Vagina (tissue), 2 donors: ENCODE results near the gene GTSE1.

ENCODE experiments used
- POLR2A ChIP-seq, 2 donors: fragments of 450-650 bp; IDR thresholded peaks; one replicate each; pipeline ENCODE4 v1.6.1; 2017; ENCODE audit warnings: antibody characterized with exemption in 2 of 2, mild to moderate bottlenecking in 2 of 2, moderate library complexity in 2 of 2
- POLR2AphosphoS5 ChIP-seq, 2 donors: sonication (generic); formaldehyde crosslinking; IDR thresholded peaks; one replicate each; pipeline ENCODE4 v1.9.0; 2017; ENCODE audit warnings: antibody characterized with exemption in 2 of 2, mild to moderate bottlenecking in 2 of 2, low read depth in 1 of 2; ENCODE audit not compliant: insufficient read depth in 1 of 2
- TF ChIP-seq, protein P1 (sequence below), 3 experiments: fragments of 450-650 bp in 2 of 3; fragments of 200-600 bp in 1 of 3; sonication (generic) in 1 of 3; IDR thresholded peaks; one replicate each; pipeline ENCODE4 v1.5.1; 2017 to 2019; ENCODE audit warnings: antibody characterized with exemption in 3 of 3, mild to moderate bottlenecking in 2 of 3, moderate library complexity in 2 of 3

DNA sequence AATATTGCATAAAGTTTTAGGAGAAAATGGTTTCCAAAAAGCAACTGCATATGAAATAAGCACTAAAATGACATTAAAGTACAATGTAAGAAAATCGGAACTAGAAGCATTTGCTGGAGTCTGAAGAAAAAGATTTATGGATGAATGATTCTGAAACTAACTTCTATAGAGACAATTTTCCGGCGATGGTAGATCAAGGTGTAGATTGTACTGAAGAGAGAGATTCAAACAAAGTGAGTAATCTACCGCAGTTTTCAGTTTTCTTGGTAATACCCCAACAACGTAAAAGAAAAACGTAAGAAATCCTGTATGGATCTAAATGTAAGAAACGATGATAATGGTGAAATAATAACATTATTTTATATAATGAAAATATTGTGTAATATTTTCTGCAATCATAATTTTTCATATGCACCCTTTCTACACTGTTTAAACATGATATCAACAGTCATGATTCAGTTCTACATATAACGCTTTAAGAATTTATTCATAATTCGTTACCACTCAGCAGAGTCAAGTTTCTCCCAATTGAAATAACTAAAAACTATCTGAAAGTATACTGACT, 44.8 kb upstream of the GTSE1 start:
- TF ChIP-seq, protein P1, sequence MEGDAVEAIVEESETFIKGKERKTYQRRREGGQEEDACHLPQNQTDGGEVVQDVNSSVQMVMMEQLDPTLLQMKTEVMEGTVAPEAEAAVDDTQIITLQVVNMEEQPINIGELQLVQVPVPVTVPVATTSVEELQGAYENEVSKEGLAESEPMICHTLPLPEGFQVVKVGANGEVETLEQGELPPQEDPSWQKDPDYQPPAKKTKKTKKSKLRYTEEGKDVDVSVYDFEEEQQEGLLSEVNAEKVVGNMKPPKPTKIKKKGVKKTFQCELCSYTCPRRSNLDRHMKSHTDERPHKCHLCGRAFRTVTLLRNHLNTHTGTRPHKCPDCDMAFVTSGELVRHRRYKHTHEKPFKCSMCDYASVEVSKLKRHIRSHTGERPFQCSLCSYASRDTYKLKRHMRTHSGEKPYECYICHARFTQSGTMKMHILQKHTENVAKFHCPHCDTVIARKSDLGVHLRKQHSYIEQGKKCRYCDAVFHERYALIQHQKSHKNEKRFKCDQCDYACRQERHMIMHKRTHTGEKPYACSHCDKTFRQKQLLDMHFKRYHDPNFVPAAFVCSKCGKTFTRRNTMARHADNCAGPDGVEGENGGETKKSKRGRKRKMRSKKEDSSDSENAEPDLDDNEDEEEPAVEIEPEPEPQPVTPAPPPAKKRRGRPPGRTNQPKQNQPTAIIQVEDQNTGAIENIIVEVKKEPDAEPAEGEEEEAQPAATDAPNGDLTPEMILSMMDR (IDR thresholded peaks at IDR 0.05), result no peak
- TF ChIP-seq POLR2AphosphoS5 (IDR thresholded peaks at IDR 0.05; ENCODE audit: insufficient read depth in 1 of 2, low read depth in 1 of 2) (no peak), POLR2A (IDR thresholded peaks at IDR 0.05) (no peak)
